ENCODE data around the gene ATRIP. TPM values are rescaled to one million over a fixed set of nuclear protein-coding genes. Genes with fewer than 3 reads are reported as not detected.
A peak's percentile ranks its signal among the peaks of the same experiment; 100 is the strongest.
"Not testable (repeated sequence)": the region's sequence is repeated elsewhere in the genome, so short reads cannot be mapped to it uniquely, and the experiment has no call there.

The ATRIP gene
- total and polyA plus RNA-seq, 2 experiments from 2014 or later: 4.2 to 8.4 TPM

DNA sequence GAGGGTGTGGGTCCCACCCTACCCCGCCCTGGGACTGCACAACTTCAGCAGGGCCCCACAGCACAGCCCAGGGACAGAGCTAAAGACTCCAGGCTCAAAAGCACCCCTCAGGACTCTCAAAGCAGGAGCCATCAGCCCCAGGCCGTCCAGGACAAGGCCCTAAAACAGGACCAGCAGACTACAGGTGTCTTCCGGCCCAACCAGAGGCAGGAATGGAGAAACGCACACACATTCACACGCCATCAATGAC, 26.1 kb downstream of the ATRIP start:
- H3K79me2 ChIP-seq (ENCODE audit: insufficient read depth): peaks cover 51% of the 10 kb centered on the region

DNA sequence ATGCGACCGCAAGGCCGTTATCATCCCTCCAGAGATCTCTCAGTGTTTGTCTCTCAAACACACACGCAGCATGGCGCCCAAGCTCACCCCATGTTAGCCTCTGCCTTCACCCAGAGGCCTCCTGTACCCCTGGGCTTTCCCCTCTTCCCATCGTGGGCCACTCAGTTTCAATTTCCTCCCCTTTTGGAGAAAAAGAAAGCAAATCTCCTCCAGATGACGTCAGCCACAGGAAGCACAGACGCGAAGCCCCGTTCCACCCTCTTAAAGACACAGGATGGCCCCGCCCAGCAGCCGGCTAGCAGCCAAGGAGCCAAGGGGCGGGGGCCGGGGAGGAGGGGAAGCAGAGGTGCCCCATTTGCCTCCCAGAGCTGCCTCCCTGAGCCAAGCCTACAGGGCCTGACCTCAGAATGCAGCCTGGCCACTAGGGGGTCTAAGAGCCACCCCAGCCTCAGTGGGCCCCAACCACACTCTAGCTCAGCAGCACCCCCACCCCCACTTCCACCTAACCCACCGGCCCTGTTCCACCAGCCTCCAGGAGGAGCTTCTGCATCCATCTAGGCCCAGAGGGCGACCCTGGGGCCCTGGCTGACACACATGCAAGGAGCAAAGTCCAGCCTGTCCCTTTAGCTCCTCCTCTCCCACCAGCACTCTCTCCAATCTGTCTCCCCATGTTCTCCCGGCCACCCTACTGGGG, 26.5 kb downstream of the ATRIP start:
- peaks cover under 1% of the 10 kb centered on the region; the same call in 1 of the 2 replicates for H3K36me3 ChIP-seq (ENCODE audit: low read depth)
- H3K4me3 ChIP-seq: peak overlapping the region; percentile 85
- H3K9me2 ChIP-seq (ENCODE audit: insufficient read depth): no peaks in the 10 kb centered on the region
- in situ Hi-C loops (cut with MboI): no loop called here
- peaks cover 8% of the 10 kb centered on the region; the same call in 1 of the 2 replicates for H3F3A ChIP-seq (ENCODE audit: insufficient read depth)
- H3K4me2 ChIP-seq (ENCODE audit: unreplicated experiment): peak overlapping the region; percentile 75
- H2AFZ ChIP-seq: peak overlapping the region; percentile 77
- no peaks in the 10 kb centered on the region for H3K9me3 ChIP-seq (ENCODE audit: low read depth)
- no peak for TF ChIP-seq EZH2phosphoT487 (IDR thresholded peaks at IDR 0.05; ENCODE audit: insufficient read depth, low read depth)
- TF ChIP-seq EZH2 (IDR thresholded peaks at IDR 0.05; ENCODE audit: insufficient read depth, poor library complexity, severe bottlenecking): no peak
- H3K79me2 ChIP-seq (ENCODE audit: insufficient read depth): peaks cover 46% of the 10 kb centered on the region
- H4K20me1 ChIP-seq (ENCODE audit: insufficient read depth): no peaks in the 10 kb centered on the region
- H3K27me3 ChIP-seq (replicated peaks; ENCODE audit: insufficient read depth): no peaks in the 10 kb centered on the region
- H3K4me1 ChIP-seq (ENCODE audit: insufficient read depth): peaks cover 11% of the 10 kb centered on the region; the same call in 1 of the 2 replicates
- 4 to 12% methylated on average over 8 to 17 of the region's 17 CpGs for WGBS, 2 experiments (ENCODE audit: low coverage in 1 of 2, low lambda C conversion rate in 2 of 2, missing lambda C conversion rate in 2 of 2)
- H3K27ac ChIP-seq: peak overlapping the region; percentile 93
- DNase-seq: peak; percentile 96
- H3K9ac ChIP-seq: peak overlapping the region; percentile 92

More for the DNA sequence above, 26.1 kb downstream of the ATRIP start:
- DNase-seq: no peak
- Histone ChIP-seq H3K4me1 (ENCODE audit: insufficient read depth) (peaks cover 15% of the 10 kb centered on the region), H4K20me1 (ENCODE audit: insufficient read depth) (no peaks in the 10 kb centered on the region), H3K4me2 (ENCODE audit: unreplicated experiment) (peak overlapping the region; percentile 75), H3K9me2 (ENCODE audit: insufficient read depth) (no peaks in the 10 kb centered on the region), H3K4me3 (peak overlapping the region; percentile 85), H3K27me3 (replicated peaks; ENCODE audit: insufficient read depth) (no peaks in the 10 kb centered on the region), H3K9ac (peak overlapping the region; percentile 92), H3K9me3 (ENCODE audit: low read depth) (no peaks in the 10 kb centered on the region), H3F3A (ENCODE audit: insufficient read depth) (peaks cover 9% of the 10 kb centered on the region; the same call in 1 of the 2 replicates), H3K36me3 (ENCODE audit: low read depth) (peaks cover 5% of the 10 kb centered on the region; the same call in 1 of the 2 replicates), H3K27ac (peak overlapping the region; percentile 93), H2AFZ (peak overlapping the region; percentile 77)
- in situ Hi-C loops (cut with MboI): no loop called here
- 0 to 1% methylated on average over 5 of the region's 5 CpGs for WGBS, 2 experiments (ENCODE audit: low coverage in 1 of 2, low lambda C conversion rate in 2 of 2, missing lambda C conversion rate in 2 of 2)
- TF ChIP-seq EZH2 (IDR thresholded peaks at IDR 0.05; ENCODE audit: insufficient read depth, poor library complexity, severe bottlenecking): no peak
- TF ChIP-seq EZH2phosphoT487 (IDR thresholded peaks at IDR 0.05; ENCODE audit: insufficient read depth, low read depth): no peak

DNA sequence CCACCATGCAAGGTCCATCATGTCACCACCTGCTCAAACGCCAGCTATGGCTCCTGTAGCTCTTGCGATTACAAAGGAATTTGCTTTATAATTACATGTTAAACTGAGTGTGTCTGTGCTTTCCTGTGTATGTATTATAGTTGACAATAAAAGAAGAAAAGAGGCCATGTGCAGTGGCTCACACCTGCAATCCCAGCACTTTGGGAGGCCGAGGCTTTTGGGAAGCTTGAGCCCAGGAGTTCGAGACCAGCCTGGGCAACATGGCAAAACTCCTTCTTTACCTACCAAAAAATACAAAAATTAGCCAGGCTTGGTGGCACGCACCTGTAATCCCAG, 27.0 kb downstream of the ATRIP start:
- WGBS, 2 experiments (ENCODE audit: low coverage in 1 of 2, low lambda C conversion rate in 2 of 2, missing lambda C conversion rate in 2 of 2): 48 to 59% methylated on average over 5 of the region's 5 CpGs
- Histone ChIP-seq H3K27ac (peak overlapping the region; percentile 93), H3F3A (ENCODE audit: insufficient read depth) (peaks cover 8% of the 10 kb centered on the region; the same call in 1 of the 2 replicates), H3K9me2 (ENCODE audit: insufficient read depth) (no peaks in the 10 kb centered on the region), H4K20me1 (ENCODE audit: insufficient read depth) (no peaks in the 10 kb centered on the region), H3K4me3 (no peak overlapping the region), H3K4me1 (ENCODE audit: insufficient read depth) (peaks cover 11% of the 10 kb centered on the region; the same call in 1 of the 2 replicates), H2AFZ (peak overlapping the region; percentile 77), H3K9ac (peak overlapping the region; percentile 92), H3K4me2 (ENCODE audit: unreplicated experiment) (no peak overlapping the region), H3K9me3 (ENCODE audit: low read depth) (no peaks in the 10 kb centered on the region), H3K79me2 (ENCODE audit: insufficient read depth) (peaks cover 41% of the 10 kb centered on the region), H3K27me3 (replicated peaks; ENCODE audit: insufficient read depth) (no peaks in the 10 kb centered on the region), H3K36me3 (ENCODE audit: low read depth) (no peaks in the 10 kb centered on the region; the same call in 1 of the 2 replicates)
- no peak for TF ChIP-seq EZH2phosphoT487 (IDR thresholded peaks at IDR 0.05; ENCODE audit: insufficient read depth, low read depth)
- TF ChIP-seq EZH2 (IDR thresholded peaks at IDR 0.05; ENCODE audit: insufficient read depth, poor library complexity, severe bottlenecking): no peak
- in situ Hi-C loops (cut with MboI): no loop called here
- no peak for DNase-seq

DNA sequence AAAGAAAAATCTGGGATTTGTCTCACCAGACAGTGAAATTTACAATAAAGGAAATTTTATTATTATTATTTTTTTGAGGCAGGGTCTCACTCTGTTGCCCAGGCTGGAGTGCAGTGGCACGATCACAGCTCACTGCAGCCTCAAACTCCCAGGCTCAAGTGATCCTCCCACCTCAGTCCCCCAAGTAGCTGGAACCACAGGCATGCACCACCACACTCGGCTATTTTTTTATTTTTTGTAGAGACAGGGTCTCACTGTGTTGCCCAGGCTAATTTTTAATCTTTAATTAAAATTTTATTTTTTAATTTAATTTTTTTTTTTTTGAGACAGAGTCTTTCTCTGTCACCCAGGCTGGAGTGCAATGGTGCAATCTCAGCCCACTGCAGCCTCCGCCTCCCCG, 27.5 kb downstream of the ATRIP start:
- H3K9ac ChIP-seq; H3K4me2 ChIP-seq (ENCODE audit: unreplicated experiment); DNase-seq; H3K4me3 ChIP-seq; H3K27ac ChIP-seq; H3F3A ChIP-seq (ENCODE audit: insufficient read depth); H3K36me3 ChIP-seq (ENCODE audit: low read depth); H2AFZ ChIP-seq; H3K9me2 ChIP-seq (ENCODE audit: insufficient read depth); H3K27me3 ChIP-seq (replicated peaks; ENCODE audit: insufficient read depth); in situ Hi-C loops (cut with MboI); H4K20me1 ChIP-seq (ENCODE audit: insufficient read depth); H3K9me3 ChIP-seq (ENCODE audit: low read depth): not testable (repeated sequence)
- 87 to 90% methylated on average over 4 of the region's 4 CpGs for WGBS, 2 experiments (ENCODE audit: low coverage in 1 of 2, low lambda C conversion rate in 2 of 2, missing lambda C conversion rate in 2 of 2)
- Histone ChIP-seq H3K4me1 (ENCODE audit: insufficient read depth) (peaks cover 11% of the 10 kb centered on the region; the same call in 1 of the 2 replicates), H3K79me2 (ENCODE audit: insufficient read depth) (peaks cover 37% of the 10 kb centered on the region)
